Measurements from ENCODE around the gene RRP1. TPM values are rescaled to one million over a fixed set of nuclear protein-coding genes. Genes with fewer than 3 reads are reported as not detected.
"Not testable (repeated sequence)": the region's sequence is repeated elsewhere in the genome, so short reads cannot be mapped to it uniquely, and the experiment has no call there.

The RRP1 gene
- total RNA-seq, 1 donor from 2014 or later: 10.3 TPM

- intact Hi-C loops (cut with DNase I): loop anchor here (1.0 kb wide), 1 partner anchor 128 kb away; no protein-coding TSS in a partner anchor
Measured at GRCh38 chr21:43811262-43812105, 22.1 kb downstream of the RRP1 start.

GRCh38 chr21:43812139-43812821, 22.9 kb downstream of the RRP1 start:
- intact Hi-C loops (cut with DNase I): no loop called here
- DNase-seq (ENCODE audit: low spot score): no peak

More at GRCh38 chr21:43811262-43812105, 22.1 kb downstream of the RRP1 start:
- no peak for DNase-seq (ENCODE audit: low spot score)

- no peak for DNase-seq (ENCODE audit: low spot score)
- intact Hi-C loops (cut with DNase I): no loop called here
Measured at GRCh38 chr21:43812957-43813655, 23.7 kb downstream of the RRP1 start.

- no peak for DNase-seq (ENCODE audit: low spot score)
- intact Hi-C loops (cut with DNase I): no loop called here
Measured at GRCh38 chr21:43813656-43813980, 24.2 kb downstream of the RRP1 start.

- DNase-seq (ENCODE audit: low spot score): no peak
- intact Hi-C loops (cut with DNase I): no loop called here
Measured at GRCh38 chr21:43814215-43815106, 25.1 kb downstream of the RRP1 start.

DNA sequence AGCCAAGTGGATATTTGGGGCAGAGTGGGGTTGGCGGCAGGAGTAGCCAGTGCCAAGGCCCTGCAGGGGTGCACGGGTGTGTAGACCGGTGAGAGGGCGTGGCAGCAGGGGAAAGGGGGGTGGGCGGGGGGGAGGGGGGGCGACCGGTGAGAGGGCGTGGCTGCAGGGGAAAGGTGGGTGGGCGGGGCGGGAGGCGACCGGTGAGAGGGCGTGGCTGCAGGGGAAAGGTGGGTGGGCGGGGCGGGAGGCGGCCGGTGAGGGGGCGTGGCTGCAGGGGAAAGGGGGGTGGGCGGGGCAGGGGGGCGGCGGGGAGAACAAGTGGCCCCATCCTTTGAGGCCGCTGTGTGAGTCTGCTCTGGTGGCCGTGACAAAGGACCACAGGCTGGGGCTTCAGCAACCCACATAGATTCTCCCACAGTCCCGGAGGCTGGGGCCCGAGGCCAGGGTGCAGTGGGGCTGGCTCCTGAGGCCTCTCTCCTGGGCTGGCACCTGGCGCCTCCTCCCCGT, 25.8 kb downstream of the RRP1 start:
- no peak for DNase-seq (ENCODE audit: low spot score)

DNA sequence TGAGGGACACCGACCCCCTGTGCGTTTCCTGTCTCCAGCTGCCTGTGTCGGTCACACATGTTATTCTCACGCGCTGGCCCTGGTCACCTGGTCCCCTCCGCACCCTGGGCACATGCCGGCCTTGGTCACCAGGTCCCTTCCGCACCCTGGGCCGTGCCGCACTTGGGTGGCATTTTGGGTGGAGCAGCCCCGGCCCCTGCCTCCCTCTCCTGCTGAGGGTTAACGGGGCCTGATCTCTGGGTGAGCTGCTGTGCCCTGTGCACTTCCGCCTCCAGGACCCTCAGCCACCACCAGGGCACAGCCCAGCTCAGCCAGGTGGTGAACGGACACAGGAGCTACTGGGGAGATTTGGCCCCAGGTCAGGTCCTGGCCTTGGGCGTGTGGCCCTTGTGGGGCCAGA, 26.6 kb downstream of the RRP1 start:
- DNase-seq (ENCODE audit: low spot score): no peak
- intact Hi-C loops (cut with DNase I): no loop called here

More for the DNA sequence above, 25.8 kb downstream of the RRP1 start:
- intact Hi-C loops (cut with DNase I): no loop called here

DNA sequence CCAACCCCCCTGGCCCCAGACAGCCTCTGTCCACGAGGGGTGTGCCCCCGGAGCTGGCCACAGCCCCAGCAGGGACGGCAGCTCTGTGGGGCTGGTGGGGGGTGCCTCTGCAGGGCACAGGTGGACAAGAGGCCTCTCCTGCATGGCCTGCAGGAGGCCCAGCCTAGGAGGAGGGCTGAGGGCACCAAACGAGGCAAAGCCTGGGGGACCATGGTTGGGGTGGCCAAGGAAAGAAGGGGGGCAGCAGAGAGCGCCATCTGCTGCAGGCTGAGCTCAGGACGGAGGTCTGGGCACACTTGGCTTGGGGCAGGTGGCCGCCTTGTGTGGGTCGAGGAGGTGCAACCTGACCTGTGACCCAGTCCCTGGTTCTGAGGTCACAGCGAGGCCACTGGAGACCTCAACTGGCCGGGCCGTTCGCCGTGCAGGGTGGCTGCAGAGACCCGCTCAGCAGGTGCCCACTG, 27.3 kb downstream of the RRP1 start:
- no peak for DNase-seq (ENCODE audit: low spot score)
- intact Hi-C loops (cut with DNase I): no loop called here

GRCh38 chr21:43817157-43818086, 28.0 kb downstream of the RRP1 start:
- intact Hi-C loops (cut with DNase I): no loop called here
- DNase-seq (ENCODE audit: low spot score): no peak

DNA sequence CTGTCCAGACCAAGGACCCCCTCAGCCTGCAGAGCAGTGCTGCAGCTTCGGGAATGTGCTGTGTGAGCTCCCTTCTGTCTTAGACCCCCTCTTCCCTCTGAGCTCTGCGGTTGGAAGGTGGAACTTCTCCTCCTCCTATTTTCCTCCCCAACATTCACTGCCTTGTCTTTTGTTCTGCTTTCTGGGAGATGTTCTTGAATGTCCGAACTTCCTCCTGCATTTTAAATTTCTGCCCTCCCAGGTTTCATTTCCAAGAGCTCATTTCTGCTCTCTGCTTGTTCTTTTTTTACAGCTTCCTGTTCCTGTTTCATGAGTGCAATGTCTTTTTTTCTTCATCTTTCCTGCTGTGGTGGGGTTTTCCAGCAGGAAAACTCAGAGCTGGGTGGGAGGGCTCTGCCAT, 29.3 kb downstream of the RRP1 start:
- intact Hi-C loops (cut with DNase I): no loop called here
- DNase-seq (ENCODE audit: low spot score): no peak

GRCh38 chr21:43819511-43820405, 30.4 kb downstream of the RRP1 start:
- no peak for DNase-seq (ENCODE audit: low spot score)
- intact Hi-C loops (cut with DNase I): no loop called here

DNA sequence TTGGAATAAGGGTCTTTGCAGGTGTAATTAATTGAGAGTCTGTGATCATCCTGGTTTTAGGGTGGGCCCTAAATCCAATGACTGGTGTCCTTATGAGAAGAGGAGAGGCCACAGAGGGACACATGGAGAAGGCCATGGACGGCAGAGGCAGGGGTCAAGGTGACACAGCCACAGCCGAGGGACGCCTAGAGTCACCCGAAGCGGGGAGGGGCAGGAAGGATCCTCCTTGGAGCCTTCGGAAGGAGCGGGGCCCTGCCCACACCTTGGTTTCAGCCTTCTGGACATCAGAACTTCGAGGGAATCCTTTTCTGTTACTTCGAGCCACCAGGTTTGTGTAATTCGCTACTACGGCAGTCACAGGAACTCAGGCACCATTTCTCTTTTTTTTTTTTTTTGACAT, 31.1 kb downstream of the RRP1 start:
- intact Hi-C loops (cut with DNase I): no loop called here
- DNase-seq (ENCODE audit: low spot score): no peak

DNA sequence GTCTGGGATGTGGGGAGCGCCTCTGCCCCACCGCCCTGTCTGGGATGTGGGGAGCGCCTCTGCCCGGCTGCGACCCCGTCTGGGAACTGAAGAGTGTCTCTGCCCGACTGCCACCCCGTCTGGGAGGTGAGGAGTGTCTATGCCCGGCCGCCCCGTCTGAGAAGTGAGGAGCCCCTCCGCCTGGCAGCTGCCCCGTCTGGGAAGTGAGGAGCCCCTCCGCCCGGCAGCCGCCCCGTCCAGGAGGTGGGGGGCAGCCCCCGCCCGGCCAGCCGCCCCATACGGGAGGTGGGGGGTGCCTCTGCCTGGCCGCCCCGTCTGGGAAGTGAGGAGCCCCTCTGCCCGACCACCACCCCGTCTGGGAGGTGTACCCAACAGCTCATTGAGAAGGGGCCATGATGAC, 32.8 kb downstream of the RRP1 start:
- DNase-seq (ENCODE audit: low spot score); intact Hi-C loops (cut with DNase I): not testable (repeated sequence)

DNA sequence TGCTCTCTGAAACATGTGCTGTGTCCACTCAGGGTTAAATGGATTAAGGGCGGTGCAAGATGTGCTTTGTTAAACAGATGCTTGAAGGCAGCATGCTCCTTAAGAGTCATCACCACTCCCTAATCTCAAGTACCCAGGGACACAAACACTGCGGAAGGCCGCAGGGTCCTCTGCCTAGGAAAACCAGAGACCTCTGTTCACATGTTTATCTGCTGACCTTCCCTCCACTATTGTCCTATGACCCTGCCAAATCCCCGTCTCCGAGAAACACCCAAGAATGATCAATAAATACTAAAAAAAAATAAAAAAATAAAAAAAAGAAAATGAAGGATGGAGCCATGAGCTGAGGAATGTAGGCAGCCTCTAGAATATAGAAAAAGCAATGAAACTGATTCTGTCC, 33.4 kb downstream of the RRP1 start:
- DNase-seq (ENCODE audit: low spot score); intact Hi-C loops (cut with DNase I): not testable (repeated sequence)

DNA sequence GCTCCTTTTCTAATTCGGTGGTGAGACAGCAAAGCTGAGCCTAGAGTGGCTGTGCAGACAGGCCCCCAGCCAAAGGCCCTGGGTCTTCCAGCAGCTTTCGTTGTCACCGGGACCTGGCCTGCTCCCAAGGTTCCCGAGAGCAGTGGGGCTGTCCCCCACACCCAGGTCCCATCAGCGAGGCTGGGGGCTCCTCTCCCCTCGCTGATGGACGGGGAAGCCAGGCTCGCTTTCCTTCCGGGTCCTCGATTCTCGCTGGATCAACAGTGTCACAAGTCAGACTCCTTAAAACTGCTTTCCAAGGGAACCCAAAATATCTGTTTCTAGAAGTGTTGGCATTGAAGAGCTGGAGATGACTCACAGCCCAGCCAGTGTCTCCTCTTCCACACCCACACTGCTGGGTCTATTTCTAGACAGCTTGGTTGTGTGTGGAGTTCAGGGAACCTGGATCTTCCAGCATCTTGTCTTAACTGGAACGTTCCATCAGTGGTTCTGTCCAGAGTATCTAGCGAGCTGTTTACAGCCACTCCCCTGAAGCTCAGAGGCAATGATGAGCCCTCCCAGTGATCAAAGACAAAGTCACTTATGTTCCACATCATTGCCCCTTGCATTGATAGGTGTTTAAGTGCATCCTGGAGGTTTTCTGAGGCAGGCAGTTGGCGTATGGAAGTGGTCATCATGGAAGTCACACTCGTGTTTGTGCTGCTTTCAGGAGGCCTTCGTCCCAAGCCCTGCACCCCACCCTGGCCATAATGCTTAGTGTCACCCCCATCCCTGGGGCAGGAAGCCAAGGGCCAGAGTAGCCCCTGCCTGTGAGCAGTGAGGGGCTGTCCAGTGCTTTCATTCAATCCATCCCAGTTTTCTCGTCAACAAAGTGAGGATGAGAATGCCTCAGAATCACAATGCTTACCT, 35.2 kb downstream of the RRP1 start:
- DNase-seq (ENCODE audit: low spot score): no peak
- intact Hi-C loops (cut with DNase I): no loop called here

DNA sequence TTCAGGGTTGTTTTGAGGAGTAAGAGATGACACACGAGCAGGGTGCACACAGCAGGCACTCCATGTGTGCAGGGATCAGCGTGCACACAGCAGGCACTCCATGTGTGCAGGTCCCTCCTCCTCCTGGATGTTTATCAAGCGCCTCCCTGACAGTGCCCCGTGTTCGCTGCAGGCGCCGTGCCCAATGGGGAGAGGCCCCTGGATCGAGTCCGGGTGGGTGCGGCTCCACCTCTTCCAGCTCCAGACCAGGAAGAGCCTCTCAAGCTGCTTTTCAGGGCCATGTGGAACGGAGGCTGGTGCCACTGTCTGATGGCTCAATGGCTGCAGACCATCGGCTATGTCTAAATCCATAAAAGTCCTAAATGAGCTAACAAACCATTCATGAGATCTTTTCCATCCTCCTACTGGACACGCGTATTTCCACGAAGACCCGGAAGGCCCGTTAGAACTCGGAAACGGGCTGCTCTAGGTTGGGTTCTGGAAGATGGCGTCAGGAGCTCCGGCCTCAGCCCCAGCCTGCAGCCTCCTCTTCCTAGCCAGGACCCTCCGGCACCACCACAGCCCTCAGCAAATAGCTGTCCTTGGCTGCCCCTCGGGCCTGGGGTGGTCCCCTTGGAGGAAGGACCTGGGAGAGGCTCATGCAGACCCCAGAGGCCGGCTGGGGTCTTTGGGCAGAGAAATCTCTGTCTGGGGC, 36.0 kb downstream of the RRP1 start:
- intact Hi-C loops (cut with DNase I): no loop called here
- DNase-seq (ENCODE audit: low spot score): no peak

Data from cardiac septum (tissue), 1 donor.